A172 (cell line): Measurements from ENCODE around the gene DUSP7. TPM values are rescaled to one million over a fixed set of nuclear protein-coding genes. Genes with fewer than 3 reads are reported as not detected.
A peak's percentile ranks its signal among the peaks of the same experiment; 100 is the strongest.

Experiments used
- DNase-seq: peaks from one replicate; pipeline ENCODE4 v3.0.0-alpha.2; 2015; ENCODE audit warnings: low spot score
- total RNA-seq: library from RNA; depleted of rRNA; stranded (reverse); fragments of >200 nt; shearing (Covaris generic); gene quantifications from 2 replicates; pipeline ENCODE4 v1.2.3, GENCODE V29; 2014; rRNA removed

Gene DUSP7, protein sequence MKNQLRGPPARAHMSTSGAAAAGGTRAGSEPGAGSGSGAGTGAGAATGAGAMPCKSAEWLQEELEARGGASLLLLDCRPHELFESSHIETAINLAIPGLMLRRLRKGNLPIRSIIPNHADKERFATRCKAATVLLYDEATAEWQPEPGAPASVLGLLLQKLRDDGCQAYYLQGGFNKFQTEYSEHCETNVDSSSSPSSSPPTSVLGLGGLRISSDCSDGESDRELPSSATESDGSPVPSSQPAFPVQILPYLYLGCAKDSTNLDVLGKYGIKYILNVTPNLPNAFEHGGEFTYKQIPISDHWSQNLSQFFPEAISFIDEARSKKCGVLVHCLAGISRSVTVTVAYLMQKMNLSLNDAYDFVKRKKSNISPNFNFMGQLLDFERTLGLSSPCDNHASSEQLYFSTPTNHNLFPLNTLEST
- total RNA-seq = 14.1 and 16.3 TPM in 2 replicates

DNA sequence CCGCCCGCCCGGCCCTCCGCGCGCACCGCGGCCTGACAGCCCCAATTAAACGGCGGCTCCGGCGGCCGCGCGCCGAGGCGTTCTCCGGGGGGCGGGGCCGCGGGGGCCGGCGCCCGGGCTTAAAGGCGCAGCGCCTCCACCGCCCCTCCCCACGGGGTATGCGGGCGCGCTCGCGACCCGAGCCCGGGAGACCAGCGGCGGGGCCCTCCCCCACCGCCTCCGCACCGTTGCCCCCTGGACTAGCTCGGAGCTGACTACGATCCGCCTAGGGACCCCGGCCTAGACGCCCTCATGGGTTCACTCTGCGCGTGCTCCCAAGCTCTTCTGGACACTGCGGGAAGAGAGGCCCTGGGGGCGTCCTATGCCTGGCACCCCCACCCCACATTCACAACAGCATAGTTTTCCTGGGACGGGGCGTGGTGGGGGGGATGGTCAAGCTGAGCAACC is at the start of gene DUSP7:
Gene DUSP7, minus strand, starts transcription at position 51 of the 447 bp plus-strand sequence. CDS start 205 bp downstream, outside the sequence.
- DNase-seq = peak; percentile 22

DNA sequence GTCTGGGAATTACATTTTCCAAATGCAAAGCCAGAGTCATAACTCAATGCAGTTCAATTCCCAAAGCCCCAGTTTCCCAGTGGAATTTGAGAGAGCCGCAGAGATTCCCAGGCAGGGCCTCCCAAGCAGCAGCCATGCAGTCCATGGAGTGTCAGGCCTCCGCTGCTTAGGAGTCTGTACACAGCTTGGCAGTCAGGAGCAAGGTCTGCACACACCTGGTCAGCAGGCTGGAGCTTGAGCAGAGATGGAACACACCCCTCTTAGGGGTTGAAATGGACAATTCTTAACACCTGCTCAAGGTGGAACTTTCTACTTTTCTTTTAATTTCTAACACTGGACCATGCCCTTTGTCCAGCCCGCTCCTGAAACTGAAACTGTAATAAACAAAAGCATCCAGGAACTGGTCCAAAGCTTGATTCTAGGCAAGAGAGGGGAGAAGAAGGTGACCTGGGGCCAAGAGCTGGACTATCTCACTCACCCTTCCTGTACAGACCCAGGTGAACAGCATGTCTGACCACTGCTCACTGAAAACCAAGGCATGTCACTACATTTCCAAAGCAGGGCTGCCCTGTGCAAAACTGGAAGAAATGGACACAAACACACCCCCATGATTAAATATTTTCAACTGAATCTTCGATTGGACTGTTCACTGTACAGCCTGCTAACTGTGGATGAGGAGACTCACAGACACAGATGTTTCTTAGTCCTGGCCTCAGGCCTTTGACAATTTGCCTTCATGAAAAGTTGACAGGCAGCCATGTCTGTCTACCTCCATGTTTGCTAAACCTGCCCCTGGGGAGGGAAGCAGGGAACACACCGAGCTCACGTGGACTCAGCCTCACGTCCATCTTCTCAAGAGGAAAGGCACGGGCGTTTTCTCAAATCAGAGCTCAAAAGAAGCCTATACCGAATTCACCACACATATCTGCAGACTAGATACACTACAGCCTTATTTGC is 48.6 kb upstream of the DUSP7 start:
- DNase-seq = no peak

DNA sequence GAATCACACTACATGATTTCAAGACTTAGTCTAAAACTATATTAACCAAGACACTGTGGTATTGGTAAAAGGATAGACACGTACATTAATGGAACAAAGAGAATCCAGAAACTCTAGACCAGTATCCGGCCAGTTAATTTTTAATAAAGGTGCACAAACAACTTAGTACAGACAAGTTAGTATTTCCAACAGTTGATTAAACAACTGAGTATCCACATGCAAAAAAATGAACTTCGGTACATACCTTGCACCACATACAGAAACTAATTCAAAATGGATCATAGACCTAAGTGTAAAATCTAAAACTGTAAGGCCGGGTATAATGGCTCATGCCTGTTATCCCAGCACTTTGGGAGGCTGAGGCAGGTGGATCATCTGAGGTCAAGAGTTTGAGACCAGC is 46.6 kb upstream of the DUSP7 start:
- no peak for DNase-seq

DNA sequence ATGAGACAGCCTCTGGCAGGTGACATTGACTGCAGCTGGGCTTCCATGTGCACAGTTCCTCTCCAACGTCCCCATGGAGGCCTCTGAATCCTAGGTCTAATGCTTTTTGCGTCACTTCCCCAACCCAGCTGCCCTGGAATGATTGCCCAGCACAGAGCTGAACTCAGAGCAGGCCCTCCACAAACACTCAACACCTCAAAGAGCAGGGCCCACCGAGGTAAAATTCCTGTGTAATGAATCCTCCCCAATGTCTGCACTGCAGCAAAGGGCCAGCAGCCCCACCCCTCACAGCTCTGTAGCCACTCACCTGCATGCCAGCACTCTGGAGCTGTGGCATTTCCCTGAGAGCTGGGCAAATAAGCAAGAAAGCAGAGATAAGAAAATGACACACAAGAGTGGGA is 42.6 kb upstream of the DUSP7 start:
- DNase-seq = peak; percentile 66

DNA sequence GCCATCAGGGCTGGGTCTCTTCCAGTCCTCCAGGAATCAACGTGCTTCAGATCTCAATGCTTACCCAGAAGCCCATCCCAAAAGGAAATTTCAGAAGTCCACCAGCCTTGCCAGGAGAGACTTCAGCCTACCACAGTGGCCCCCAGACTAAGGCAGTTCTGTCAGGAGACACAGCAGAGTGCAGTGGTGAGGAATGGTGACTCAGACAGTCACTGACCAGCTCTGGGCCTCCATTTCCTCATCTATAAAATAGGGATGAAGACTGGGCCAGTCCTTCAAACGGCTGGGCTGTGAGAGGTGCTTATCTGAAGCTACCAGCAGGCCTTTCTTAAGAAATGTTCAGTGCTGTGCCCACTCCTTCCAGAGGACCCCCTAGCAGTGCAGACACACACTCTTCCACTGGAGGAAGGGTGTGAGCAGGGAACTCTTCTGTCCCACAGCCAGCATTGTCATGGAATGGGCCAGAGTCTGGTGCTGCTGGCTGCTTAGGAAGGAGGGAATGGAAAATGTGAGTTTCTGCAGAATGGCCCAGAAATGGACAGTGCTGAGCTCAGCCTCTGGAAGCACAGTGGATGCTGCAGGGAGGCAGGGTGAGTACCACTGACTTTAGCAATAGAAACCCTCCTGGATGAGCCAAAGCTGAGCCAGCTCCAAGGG is 41.6 kb upstream of the DUSP7 start:
- DNase-seq = no peak

DNA sequence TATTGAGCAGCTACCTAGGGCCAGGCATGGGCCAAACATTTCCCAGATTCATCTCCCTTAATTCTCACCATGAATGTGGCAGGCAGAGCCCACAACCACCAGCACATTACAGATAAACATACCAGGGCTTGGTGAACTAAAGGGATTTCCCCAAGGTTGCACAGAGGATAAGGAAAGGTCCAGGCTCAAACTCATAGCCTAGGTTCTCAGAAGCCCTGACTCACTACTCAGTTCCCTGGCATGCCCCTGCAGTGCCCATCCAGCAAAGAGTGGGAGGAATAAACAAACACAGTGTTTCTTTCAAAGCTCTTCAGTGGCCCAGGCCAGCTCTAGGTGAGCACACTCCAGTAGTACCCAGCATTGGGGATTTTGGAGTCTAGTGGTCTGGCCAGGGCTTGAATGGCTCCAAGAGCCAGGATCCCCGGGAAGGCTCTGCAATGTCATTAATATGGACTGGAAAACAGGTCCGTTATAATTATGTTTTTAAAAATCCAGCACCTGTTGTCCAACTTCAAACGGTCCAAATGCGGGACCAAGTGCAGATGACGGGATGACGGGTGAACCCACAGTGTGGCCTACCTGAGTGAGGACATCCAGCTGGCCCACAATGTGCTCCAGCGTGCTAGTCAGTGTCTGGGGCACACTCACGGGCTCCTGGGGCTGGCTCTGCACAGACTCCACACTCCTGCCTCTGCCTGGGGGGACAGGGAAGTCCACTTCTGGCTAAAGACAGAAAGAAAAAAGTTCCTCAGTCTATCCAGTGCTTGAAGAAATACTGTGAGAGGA is 39.8 kb upstream of the DUSP7 start:
- DNase-seq = no peak

DNA sequence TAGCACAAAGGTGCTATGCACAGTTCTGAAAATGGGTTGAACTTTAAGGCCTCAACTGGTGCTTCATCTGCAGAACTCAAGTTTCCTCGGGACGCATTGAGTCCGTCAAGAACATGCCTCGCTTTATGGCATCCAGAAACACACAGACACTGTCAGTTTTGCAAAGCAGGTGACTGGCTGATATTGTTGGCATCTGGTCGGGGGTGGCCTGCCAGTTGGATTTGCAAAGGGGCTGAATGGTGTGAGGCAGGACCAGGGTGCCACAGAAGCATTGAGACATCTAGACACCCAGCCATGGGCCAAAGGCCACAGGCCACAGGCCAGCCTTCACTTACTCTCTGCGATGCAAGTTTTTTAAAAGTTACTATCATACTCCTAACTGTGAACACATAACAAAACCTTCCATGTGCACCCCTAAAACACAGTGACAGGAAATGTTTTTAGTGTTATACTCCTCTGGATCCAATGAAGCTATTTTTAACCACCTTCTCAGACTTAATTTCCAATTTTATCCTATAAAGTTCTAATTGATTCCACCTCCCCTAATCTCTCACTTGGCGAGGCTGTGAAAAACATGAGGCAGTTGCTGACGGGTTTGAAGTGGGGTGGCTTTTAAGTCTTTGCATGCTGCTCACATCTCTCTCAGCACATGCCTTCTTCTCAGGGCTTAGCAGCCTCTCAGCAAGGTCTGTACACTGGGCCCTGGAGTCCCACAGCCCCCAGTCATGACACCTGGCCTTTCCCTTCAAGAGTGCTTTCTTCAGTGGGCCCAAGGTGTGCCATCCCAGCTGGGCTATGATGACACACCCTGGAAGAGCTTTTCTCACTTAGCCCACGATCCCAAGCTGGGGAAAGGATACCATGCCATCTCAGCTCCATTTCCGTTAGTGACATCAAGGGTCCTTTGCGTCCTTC is 38.5 kb upstream of the DUSP7 start:
- DNase-seq = no peak

DNA sequence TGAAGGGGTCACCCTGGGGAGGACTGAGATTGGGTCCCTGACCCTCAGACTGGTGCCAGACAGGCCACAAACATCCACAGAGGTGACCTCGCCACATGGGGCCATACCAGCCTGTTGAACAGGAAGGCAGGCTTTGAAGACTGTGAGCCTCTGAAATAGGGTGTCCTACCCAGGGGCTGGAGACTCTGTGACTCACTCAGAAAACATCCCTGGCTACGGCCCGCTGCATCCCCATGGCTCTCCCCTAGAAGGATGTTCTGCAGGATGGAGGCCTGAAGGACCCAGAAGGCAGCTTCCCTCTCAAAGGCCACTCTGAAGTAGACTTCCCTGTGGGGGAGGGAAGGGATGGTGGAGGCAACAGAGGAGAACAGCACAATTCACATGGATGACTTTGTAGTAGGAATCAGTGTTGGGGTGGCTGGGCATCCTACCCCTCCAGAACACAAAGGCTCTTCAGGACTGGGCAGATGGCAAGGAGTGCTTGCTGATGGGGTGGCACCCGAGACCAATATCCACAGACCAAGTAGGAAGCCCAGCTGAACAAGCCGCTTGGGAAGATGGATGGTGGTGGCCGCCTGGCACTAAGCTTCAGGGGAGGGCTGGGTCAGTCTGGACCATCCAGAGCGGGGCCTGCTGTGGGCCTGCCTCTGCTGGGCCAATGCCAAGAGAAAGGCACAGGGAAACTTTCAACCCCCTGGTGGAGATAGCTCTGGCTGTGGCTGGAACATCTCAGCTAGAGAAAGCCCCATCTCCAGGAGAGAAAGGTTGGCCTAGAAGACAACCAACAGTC is 37.6 kb upstream of the DUSP7 start:
- DNase-seq = peak; percentile 89

DNA sequence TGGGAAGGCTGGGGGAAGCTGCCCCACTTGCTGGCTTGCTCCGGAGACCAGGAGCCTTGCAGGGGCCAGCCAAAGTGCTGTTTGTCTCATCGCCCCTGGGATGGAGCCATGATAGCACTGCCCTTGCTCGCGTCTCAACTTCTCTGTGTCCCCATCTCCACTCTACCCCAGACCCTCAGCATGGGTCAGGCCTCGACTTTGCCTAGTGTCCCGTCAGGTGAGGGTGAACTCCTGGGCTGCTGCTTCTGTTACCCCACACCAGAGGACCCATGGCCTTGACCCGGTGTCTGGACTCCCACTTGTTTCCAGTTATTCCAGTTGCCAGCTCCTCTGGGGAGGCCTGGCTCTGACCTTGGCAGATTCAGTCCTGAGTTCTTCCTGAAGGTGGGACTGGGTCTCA is 36.5 kb upstream of the DUSP7 start:
- no peak for DNase-seq

DNA sequence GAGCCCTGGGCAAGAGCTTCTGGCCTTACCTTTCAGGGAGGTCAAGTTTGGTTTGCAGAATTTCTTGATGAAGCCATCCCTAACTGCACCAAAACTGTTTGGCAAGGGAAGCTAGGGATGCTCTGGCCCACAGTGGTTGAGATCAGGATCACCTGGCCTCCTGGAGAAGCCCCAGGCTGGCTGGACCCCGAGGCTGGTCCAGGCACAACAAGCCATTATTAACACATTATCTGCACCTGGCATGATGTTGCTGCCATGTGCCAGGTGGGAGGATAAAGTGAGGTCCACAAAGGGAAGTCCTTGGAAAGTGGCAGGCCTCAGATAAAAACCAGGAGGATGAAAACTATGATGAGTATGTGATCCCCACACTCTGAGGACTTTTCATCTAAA is 35.9 kb upstream of the DUSP7 start:
- DNase-seq = no peak

DNA sequence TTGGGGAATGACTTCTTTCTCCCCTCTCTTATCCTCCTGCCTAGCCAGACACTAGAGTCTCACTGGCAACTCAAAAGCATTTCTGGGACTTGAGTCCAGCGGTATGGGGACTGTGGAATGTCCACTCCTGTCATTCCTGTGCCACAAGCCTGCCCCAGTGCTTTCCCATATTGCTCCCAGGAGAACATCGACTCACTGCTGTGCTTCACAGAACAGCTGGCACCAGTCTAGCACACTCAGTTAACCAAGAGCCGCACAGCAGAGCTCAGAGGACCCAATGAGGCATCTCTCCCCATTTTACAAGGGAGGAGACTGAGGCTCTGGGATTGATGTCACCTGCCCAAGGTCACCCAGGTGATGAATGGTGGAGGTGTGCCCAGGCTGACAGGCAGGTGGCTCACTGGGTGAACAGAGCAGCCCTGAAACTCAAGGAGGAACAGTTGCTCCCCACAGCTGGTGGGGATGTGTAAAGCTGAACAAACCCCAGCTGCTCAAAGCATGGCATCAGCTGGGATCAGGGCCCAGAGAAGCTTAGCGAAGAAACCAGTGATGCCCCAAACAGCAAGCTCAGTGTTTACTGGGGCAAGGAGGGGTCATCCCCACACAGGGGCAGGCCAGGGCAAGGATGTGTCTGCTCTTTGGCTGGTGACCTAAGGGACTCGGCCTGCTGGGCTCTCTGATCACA is 35.4 kb upstream of the DUSP7 start:
- no peak for DNase-seq

DNA sequence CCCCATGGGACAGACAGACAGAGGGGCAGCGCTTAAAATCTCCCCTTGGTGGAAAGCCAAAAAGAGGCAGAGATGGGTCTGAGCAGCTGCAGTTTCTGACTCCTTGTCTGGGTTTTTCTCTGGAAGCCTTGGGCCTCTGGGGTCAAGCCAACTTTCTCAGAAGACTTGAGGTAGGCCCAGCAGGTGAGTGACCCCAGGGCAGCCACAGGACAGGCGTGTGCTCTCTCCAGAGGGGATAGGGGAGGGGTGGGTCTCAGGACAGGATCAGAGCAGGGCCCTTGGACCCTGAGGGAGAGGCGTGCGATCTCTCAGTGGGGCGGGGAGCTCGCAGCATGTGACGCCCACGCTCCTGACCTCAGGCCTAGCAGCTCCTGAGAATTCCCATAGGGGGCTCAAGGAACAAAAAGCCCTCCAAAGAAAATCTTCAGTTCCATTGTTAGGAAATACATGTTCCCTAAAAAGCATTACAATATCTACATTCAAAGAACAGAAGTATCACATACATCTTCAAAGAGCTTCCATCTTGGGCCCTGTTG is 34.6 kb upstream of the DUSP7 start:
- no peak for DNase-seq

DNA sequence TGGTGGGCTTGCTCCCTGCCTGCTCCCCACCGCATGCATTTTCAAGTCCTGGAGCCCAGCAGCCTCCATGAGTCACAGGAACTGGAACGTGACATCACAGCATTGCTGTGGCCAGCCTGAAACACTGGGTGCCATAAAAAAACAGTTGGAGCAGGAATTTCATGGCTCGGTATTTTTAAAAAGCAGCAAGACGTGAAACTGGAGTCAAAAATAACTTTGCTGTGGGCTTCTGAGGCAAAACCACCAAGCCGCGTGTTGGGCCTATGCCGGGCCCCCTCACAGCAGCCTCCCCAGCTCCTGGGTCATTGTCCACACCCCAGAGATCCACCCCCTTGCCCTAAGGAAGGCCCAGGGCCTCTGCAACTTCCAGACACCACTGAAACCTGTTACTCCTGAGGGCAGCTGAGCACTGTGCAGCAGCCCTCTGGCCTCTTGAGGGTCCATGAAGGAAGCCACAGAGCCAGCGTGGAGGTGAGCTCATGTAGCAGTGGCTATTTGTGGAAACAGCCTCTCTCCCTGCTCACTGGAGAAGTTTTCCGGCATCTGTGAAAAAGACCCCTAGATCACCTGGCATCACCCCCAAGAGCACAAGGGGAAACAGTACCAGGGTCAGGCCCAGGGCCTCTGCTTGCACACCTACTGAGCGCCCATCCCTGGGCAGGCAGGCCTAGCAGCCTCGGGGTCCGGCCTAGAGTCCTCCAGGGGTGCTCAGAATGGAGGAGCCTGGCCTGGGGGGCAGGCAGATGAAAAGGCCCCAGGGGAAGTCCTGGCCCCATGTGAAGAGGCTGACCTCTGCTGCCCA is 34.0 kb upstream of the DUSP7 start:
- peak; percentile 77 for DNase-seq

DNA sequence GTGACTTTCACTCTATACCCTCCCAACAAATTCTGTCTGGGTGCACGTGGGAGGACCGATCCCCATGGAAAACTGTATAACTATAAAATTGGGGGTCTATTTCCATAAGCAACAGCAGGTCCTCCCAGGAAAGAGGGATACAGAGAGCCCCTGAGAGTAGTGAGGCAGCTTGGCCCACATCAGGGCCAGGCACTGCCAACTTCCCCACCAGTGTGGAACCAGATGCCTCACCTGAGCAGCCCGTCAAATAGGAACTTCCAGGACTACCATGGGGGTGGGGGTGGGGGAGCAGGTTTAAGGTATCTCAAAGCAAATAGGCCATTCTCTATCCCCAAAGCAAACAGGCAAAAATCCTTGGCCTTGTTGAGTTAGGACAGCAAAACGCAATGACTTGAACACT is 33.3 kb upstream of the DUSP7 start:
- DNase-seq = no peak

DNA sequence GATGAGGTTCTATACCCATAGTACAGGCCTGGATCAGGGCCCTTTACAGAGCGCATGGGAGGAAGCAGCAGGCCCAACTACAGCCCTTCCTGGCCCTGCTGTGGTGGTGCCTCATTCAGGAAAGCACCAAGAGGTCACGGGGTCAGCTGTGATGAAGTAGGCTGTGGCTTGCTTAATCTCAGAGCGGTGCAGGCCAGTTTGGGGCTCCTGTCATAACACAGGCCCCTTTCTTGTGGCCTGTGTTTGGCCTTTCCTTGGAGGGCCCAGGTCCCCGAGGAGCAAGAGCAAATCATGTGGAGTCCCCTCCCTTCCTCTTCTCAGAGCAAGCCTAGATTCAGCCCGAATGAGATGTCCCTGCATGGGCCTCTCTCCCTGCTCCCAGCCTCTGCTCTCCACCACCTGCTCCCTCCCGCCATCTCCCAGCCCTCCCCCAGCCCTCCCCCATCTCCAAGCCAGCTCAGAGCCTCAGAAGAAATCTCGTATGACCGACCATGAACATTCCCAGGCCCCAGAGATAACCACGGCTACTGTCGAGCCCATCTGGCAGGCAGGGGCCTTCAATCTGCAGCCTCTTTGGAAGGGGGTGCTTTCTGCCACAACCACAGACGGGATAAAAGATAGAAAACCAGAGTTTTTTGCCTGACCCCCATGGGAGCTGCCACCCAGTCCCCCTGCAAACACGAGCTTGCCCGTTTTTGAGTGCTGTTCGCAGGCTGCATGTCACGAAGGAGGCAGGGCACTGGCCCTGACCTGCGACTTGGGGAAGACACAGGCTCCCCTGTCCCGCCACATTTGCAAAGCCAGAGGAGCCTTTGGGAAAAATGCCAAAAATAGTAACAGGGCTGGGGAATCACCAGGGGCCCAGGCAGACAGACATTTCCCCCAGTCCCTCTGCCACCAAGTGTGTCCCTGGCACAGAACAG is 32.3 kb upstream of the DUSP7 start:
- DNase-seq = no peak

DNA sequence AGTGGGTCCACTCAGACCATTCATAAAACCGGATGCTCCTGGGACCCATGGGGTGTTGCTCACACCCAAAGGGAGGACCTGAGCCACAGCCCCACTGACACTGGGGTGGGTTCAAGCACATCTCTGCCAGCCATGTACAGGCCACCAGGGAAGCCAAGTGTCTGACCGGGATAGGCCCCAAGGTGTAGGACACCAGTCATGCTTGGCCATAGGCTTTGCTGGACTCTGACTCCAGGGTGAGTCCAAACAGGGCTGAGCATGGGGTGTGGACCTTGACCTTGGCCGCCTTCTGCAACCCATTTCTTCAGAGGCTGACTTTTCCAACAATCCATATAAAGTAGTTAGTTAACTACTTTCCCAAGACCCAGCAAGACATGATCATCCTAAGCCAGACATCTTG is 31.4 kb upstream of the DUSP7 start:
- DNase-seq = no peak
